Skeletal muscle cell (primary cell): ENCODE data around the gene PLAC9.
"Not testable (repeated sequence)": the region's sequence is repeated elsewhere in the genome, so short reads cannot be mapped to it uniquely, and the experiment has no call there.

Experiments
- DNase-seq: peaks from one replicate; pipeline ENCODE4 v3.0.0-alpha.2; 2010; ENCODE audit warnings: low read depth
- H3K4me3 ChIP-seq: 2 replicates; pipeline ENCODE4 v1.5.1; 2011; ENCODE audit warnings: low read depth, mild to moderate bottlenecking, control low read depth, low read length, moderate library complexity

PLAC9 gene

GRCh38 chr10:80132299-80133139 is at the start of gene PLAC9:
Gene PLAC9, plus strand, starts transcription at chr10:80132730. Its CDS starts 33 bp downstream, at chr10:80132763.
- peak within 1 kb of the TSS; percentile 53 for H3K4me3 ChIP-seq
- DNase-seq, result no peak

GRCh38 chr10:80090121-80090520 is 42.4 kb upstream of the PLAC9 start:
- no peak overlapping the region for H3K4me3 ChIP-seq
- DNase-seq, result no peak

- no peak for DNase-seq
- H3K4me3 ChIP-seq, result no peak overlapping the region
These were observed 38.3 kb upstream of the PLAC9 start for GRCh38 chr10:80094231-80094630.

GRCh38 chr10:80098272-80098671 is 34.3 kb upstream of the PLAC9 start:
- not testable (repeated sequence) for H3K4me3 ChIP-seq, DNase-seq

GRCh38 chr10:80099295-80099694 is 33.2 kb upstream of the PLAC9 start:
- H3K4me3 ChIP-seq, DNase-seq: not testable (repeated sequence)

GRCh38 chr10:80100116-80100515 is 32.4 kb upstream of the PLAC9 start:
- DNase-seq, result no peak

GRCh38 chr10:80100861-80101695 is 31.5 kb upstream of the PLAC9 start:
- no peak overlapping the region for H3K4me3 ChIP-seq
- no peak for DNase-seq

More at GRCh38 chr10:80100116-80100515, 32.4 kb upstream of the PLAC9 start:
- H3K4me3 ChIP-seq, result no peak overlapping the region

GRCh38 chr10:80104066-80104926 is 28.2 kb upstream of the PLAC9 start:
- H3K4me3 ChIP-seq, result no peak overlapping the region
- no peak for DNase-seq

- no peak for DNase-seq
- no peak overlapping the region for H3K4me3 ChIP-seq
These were observed 23.8 kb upstream of the PLAC9 start for GRCh38 chr10:80108576-80109239.

- no peak overlapping the region for H3K4me3 ChIP-seq
- no peak for DNase-seq
These were observed 21.5 kb upstream of the PLAC9 start for GRCh38 chr10:80110986-80111385.

- no peak for DNase-seq
- H3K4me3 ChIP-seq, result no peak overlapping the region
These were observed 13.9 kb upstream of the PLAC9 start for GRCh38 chr10:80118669-80119068.

GRCh38 chr10:80122110-80122710 is 10.3 kb upstream of the PLAC9 start:
- no peak for DNase-seq
- no peak overlapping the region for H3K4me3 ChIP-seq

- peak; percentile 85 for DNase-seq
- H3K4me3 ChIP-seq, result no peak overlapping the region
These were observed 9.8 kb upstream of the PLAC9 start for GRCh38 chr10:80122746-80123145.

GRCh38 chr10:80126876-80127275 is 5.7 kb upstream of the PLAC9 start:
- H3K4me3 ChIP-seq, result no peak overlapping the region
- no peak for DNase-seq

- H3K4me3 ChIP-seq, result no peak overlapping the region
- DNase-seq, result no peak
These were observed 1.0 kb upstream of the PLAC9 start for GRCh38 chr10:80131499-80131901.

GRCh38 chr10:80133206-80133605 is 676 bp downstream of the PLAC9 start:
- no peak for DNase-seq
- peak overlapping the region; percentile 53 for H3K4me3 ChIP-seq

- H3K4me3 ChIP-seq, result peak overlapping the region; percentile 53
These were observed 1.2 kb downstream of the PLAC9 start for GRCh38 chr10:80133687-80134086.

GRCh38 chr10:80136134-80136571 is 3.6 kb downstream of the PLAC9 start:
- no peak overlapping the region for H3K4me3 ChIP-seq
- peak; percentile 97 for DNase-seq

More at GRCh38 chr10:80133687-80134086, 1.2 kb downstream of the PLAC9 start:
- not testable (repeated sequence) for DNase-seq
